Measurements from ENCODE around the gene OPRM1. TPM values are rescaled to one million over a fixed set of nuclear protein-coding genes. Genes with fewer than 3 reads are reported as not detected.
A peak's percentile ranks its signal among the peaks of the same experiment; 100 is the strongest.

Gene OPRM1
- total RNA-seq, 1 donor from 2014 or later = not detected

DNA sequence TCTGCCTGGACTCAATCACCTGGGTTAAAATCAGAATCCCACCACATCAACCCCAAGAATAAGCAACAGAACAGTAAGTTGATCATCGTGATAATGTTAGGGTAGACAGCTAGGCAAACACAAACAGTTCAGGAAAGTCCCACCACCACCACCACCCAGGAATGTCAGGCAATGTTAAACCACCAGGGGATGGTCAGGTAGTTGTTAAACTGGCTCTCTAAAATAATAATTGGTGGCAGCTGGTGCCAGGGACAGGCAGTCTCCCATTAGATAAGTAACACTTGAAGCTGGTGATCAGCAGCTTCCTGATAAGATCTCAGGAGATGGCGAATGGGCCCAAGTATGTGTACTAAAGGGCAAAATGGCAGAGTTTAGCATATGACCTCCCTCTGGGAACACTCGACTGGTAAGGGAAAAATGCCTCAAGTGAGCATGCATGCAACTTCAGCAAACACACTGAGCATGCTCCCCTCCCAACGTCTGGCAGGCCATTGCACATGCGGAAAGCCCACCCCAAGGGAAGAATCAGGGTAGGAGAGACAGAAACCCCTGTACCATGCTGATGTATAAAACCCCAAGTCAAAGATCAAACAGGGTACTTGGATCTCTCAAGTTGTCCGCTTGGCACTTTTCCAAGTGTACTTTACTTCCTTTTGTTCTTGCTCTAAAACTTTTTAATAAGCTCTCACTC, 250.9 kb downstream of the OPRM1 start:
- Mint-ChIP-seq H3K27ac (ENCODE audit: unreplicated experiment) (no peak overlapping the region), H3K9me3 (ENCODE audit: unreplicated experiment) (peaks cover 4% of the 10 kb centered on the region)

DNA sequence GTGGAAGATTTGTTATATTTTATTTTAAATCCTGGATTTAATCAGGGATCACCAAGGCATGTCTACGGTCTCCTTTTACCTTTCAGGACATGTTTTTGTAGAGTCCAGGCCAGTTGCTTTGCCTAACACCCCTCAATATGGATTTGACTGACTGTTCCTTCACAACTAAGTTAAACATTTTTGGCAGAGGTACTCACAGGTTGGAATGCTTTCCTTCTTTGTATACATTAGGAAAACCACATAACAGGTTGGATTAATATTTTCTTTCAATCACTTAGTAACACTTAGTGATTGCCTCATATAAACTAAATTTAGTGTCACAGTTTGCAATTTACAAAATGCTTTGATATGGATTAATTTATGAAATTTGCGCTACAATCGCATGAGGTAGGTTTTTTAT, 253.0 kb downstream of the OPRM1 start:
- Mint-ChIP-seq H3K27me3 (ENCODE audit: unreplicated experiment) (no peaks in the 10 kb centered on the region), H3K9me3 (ENCODE audit: unreplicated experiment) (peaks cover 4% of the 10 kb centered on the region), H3K4me3 (ENCODE audit: unreplicated experiment) (no peak overlapping the region), H3K27ac (ENCODE audit: unreplicated experiment) (peak overlapping the region; percentile 80), H3K4me1 (ENCODE audit: unreplicated experiment) (peaks cover 27% of the 10 kb centered on the region), H3K36me3 (ENCODE audit: unreplicated experiment) (no peaks in the 10 kb centered on the region)
- DNase-seq (ENCODE audit: extremely low spot score, unreplicated experiment) = no peak
- TF ChIP-seq, protein P1, sequence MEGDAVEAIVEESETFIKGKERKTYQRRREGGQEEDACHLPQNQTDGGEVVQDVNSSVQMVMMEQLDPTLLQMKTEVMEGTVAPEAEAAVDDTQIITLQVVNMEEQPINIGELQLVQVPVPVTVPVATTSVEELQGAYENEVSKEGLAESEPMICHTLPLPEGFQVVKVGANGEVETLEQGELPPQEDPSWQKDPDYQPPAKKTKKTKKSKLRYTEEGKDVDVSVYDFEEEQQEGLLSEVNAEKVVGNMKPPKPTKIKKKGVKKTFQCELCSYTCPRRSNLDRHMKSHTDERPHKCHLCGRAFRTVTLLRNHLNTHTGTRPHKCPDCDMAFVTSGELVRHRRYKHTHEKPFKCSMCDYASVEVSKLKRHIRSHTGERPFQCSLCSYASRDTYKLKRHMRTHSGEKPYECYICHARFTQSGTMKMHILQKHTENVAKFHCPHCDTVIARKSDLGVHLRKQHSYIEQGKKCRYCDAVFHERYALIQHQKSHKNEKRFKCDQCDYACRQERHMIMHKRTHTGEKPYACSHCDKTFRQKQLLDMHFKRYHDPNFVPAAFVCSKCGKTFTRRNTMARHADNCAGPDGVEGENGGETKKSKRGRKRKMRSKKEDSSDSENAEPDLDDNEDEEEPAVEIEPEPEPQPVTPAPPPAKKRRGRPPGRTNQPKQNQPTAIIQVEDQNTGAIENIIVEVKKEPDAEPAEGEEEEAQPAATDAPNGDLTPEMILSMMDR (IDR thresholded peaks at IDR 0.05) = no peak

More for the DNA sequence above, 250.9 kb downstream of the OPRM1 start:
- Mint-ChIP-seq H3K27me3 (ENCODE audit: unreplicated experiment) (no peaks in the 10 kb centered on the region), H3K36me3 (ENCODE audit: unreplicated experiment) (no peaks in the 10 kb centered on the region), H3K4me1 (ENCODE audit: unreplicated experiment) (peaks cover 34% of the 10 kb centered on the region), H3K4me3 (ENCODE audit: unreplicated experiment) (no peak overlapping the region)
- no peak for DNase-seq (ENCODE audit: extremely low spot score, unreplicated experiment)
- TF ChIP-seq, protein P1 (IDR thresholded peaks at IDR 0.05) = no peak

DNA sequence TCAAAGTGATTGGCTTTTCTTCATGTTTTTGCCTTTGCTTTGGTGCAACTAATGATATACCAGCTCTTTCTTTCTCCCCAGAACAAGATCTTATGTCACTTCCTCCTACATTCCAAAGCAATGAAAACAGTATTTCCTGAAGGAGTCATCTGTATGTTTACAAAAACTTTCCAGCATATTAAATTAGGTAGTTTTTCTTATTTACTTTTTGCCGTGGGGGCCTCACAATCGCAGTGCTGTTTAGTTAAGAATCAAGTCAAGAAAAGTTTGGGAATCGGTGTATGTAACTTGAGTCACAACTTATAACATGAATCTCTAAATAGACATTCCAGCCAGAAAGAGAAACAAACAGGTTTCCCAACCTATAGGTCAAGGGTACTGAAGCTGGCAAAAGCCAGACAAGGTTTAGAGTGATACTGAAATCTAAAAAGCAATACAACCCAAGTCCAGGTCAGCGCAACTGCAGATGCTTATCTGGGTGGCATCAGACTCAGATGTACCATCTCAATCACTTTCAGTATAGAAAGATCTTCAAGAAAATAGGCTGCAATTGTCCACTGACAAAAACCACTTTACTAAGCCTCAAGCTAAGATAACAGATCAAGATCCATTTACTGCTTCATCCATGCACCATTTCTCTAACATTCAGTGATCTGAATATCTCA, 253.9 kb downstream of the OPRM1 start:
- TF ChIP-seq, protein P1 (IDR thresholded peaks at IDR 0.05) = no peak
- Mint-ChIP-seq H3K27me3 (ENCODE audit: unreplicated experiment) (no peaks in the 10 kb centered on the region), H3K4me3 (ENCODE audit: unreplicated experiment) (no peak overlapping the region), H3K27ac (ENCODE audit: unreplicated experiment) (peak overlapping the region; percentile 80), H3K9me3 (ENCODE audit: unreplicated experiment) (peaks cover 4% of the 10 kb centered on the region), H3K36me3 (ENCODE audit: unreplicated experiment) (no peaks in the 10 kb centered on the region), H3K4me1 (ENCODE audit: unreplicated experiment) (peaks cover 33% of the 10 kb centered on the region)
- no peak for DNase-seq (ENCODE audit: extremely low spot score, unreplicated experiment)

DNA sequence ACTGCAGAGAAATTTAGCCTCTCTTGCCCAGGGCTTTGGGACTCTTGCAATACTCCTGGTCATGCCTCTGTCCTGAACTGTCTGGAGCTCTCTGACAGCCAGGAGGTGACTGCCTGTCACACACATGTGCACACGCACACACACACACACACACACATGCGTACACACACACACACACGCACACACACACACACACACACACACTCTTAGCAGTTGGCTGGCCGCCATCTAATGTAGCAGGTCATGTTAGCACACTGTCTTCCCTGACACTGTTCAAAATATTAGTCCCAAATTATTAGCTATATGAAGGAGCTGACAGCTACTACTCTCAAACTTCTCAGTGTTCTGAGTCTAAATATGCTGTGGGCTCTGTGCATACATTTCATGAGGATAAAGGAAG, 256.7 kb downstream of the OPRM1 start:
- no peak overlapping the region for H3K27ac Mint-ChIP-seq (ENCODE audit: unreplicated experiment)
- no peak for DNase-seq (ENCODE audit: extremely low spot score, unreplicated experiment)
- peaks cover 41% of the 10 kb centered on the region for H3K4me1 Mint-ChIP-seq (ENCODE audit: unreplicated experiment)
- TF ChIP-seq, protein P1 (IDR thresholded peaks at IDR 0.05) = no peak
- no peaks in the 10 kb centered on the region for H3K9me3 Mint-ChIP-seq (ENCODE audit: unreplicated experiment)
- no peaks in the 10 kb centered on the region for H3K36me3 Mint-ChIP-seq (ENCODE audit: unreplicated experiment)
- no peak overlapping the region for H3K4me3 Mint-ChIP-seq (ENCODE audit: unreplicated experiment)
- H3K27me3 Mint-ChIP-seq (ENCODE audit: unreplicated experiment) = no peaks in the 10 kb centered on the region
